Neuron (in vitro differentiated cells): ENCODE data around the gene CD33.
"Not testable (repeated sequence)": the region's sequence is repeated elsewhere in the genome, so short reads cannot be mapped to it uniquely, and the experiment has no call there.

Source experiments
- H2AFZ ChIP-seq: one replicate; pipeline ENCODE4 v1.6.1; 2013; ENCODE audit warnings: low read depth, mild to moderate bottlenecking, inconsistent platforms, low read length, moderate library complexity
- H3K27me3 ChIP-seq: one replicate; pipeline ENCODE4 v1.6.1; 2013; ENCODE audit warnings: low read length; ENCODE audit not compliant: insufficient read depth
- H3K36me3 ChIP-seq: one replicate; pipeline ENCODE4 v1.6.1; 2013; ENCODE audit warnings: low read length; ENCODE audit not compliant: insufficient read depth
- H3K4me1 ChIP-seq: one replicate; pipeline ENCODE4 v1.6.1; 2013; ENCODE audit warnings: low read length; ENCODE audit not compliant: insufficient read depth
- H3K4me3 ChIP-seq: 2 replicates; pipeline ENCODE4 v1.5.1; 2013; ENCODE audit warnings: mild to moderate bottlenecking, low read length, moderate library complexity
- H3K9me3 ChIP-seq: one replicate; pipeline ENCODE4 v1.6.1; 2013; ENCODE audit warnings: low read length

CD33 gene

DNA sequence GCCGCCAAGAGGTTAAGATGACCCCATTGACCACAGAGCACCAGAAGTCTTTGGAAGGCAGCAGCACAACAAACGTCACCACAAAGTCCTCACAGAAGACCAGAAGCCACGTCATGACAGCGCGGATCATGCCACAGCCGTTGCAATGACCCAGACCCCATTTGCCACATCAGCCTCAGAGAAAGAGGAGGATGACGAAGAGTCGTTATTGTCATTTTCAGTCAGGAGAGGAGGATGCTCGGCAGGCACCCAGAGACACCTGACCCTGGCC, 29.6 kb upstream of the CD33 start:
- Histone ChIP-seq H3K4me1 (no peaks in the 10 kb centered on the region), H3K36me3 (no peaks in the 10 kb centered on the region), H3K4me3 (no peak overlapping the region), H2AFZ (no peak overlapping the region), H3K9me3 (no peaks in the 10 kb centered on the region), H3K27me3 (peaks cover 5% of the 10 kb centered on the region)

DNA sequence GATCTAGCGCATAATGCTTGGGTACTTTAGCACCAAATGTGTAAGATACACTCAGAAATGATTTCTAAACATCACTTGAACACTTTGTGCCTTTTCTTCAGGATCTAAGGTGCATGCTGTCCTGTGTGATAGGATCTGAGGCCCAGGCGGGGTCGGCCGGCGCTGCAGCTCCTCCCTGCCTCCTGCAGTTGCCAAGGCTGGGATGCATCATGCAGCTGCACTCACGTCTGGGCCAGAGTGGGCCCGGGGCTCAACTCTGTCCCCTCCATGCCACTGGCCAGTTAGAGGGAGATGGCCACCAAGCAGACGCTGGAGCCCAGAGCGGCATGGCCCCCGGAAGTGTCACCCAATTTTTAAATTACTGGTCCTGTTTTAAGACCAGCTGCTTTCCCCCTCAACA, 29.3 kb upstream of the CD33 start:
- H3K4me1 ChIP-seq, result no peaks in the 10 kb centered on the region
- no peaks in the 10 kb centered on the region for H3K9me3 ChIP-seq
- no peak overlapping the region for H2AFZ ChIP-seq
- no peaks in the 10 kb centered on the region for H3K36me3 ChIP-seq
- H3K27me3 ChIP-seq, result peaks cover 7% of the 10 kb centered on the region
- no peak overlapping the region for H3K4me3 ChIP-seq

DNA sequence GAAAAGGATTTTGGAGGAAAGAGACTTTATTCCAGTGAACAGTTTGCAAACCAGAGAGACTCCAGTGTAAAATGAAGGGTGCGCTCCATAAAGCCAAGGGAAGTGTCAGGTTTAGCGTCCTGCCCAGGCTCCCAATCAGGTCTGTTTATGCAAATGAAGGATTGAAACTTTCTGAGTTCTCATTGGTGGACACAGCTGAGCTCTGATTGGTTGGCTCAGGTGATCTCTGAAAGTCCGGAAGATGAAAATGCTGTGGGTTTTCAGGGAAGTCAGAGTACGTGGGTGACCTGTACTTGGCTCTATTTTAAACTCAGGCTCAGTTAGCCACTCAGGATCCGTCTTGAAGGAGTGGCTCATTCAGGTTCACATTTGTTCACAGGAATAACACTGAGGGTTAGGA, 28.7 kb upstream of the CD33 start:
- Histone ChIP-seq H3K27me3 (peaks cover 5% of the 10 kb centered on the region), H3K9me3 (no peaks in the 10 kb centered on the region), H3K36me3 (no peaks in the 10 kb centered on the region), H3K4me1 (no peaks in the 10 kb centered on the region), H3K4me3 (no peak overlapping the region), H2AFZ (no peak overlapping the region)

DNA sequence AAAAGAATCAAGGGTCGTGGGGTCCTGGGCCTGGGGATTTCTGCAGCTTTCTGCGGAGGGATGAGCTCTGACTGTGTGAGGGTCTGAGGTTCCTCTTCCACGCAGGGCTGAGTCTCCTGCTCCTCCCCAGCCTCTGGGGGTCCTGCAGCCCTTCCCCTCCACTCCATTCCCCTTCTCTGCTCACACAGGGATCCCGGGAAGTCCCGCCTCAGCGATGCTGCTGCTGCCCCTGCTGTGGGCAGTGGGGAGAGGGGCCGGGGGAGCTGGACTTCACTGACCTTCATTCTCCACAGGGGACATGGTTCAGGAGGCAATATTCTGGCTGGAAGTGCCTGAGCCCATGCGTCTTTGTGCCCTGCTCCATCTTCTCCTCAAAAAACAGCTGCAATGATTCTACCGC, 26.2 kb upstream of the CD33 start:
- H3K36me3 ChIP-seq, result no peaks in the 10 kb centered on the region
- no peaks in the 10 kb centered on the region for H3K9me3 ChIP-seq
- H3K4me1 ChIP-seq, result no peaks in the 10 kb centered on the region
- peaks cover 5% of the 10 kb centered on the region for H3K27me3 ChIP-seq
- H2AFZ ChIP-seq, result no peak overlapping the region
- H3K4me3 ChIP-seq, result no peak overlapping the region

DNA sequence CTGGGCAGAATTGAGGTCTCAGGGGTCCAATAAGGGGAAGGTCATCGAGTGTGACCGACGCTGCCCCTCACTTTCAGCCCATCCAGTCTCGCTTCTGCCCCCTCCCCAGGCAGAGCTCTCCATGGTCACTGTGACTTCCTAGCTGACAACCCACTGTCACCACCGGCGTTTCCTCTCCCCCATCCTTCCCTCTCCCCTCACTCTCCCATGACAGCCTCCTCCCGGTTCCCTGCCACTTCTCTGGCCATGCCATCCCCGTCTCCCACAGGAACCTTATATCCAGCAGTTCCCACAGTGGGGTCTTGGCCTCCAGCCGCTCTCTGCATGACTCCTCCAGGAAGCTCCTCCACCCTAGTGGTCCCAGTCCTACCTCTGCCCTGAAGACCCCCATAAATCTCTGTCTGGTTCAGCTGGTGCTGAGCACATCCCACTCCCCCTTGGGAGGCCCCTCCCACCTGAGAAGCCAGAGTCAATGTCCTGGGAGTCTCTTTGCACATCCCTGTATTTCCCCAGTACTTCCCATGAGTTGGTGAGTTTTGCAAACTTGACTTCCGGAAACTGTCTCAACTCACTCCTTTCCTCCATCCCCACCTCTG, 24.7 kb upstream of the CD33 start:
- Histone ChIP-seq H2AFZ (no peak overlapping the region), H3K9me3 (no peaks in the 10 kb centered on the region), H3K27me3 (peaks cover 7% of the 10 kb centered on the region), H3K4me1 (no peaks in the 10 kb centered on the region), H3K36me3 (no peaks in the 10 kb centered on the region), H3K4me3 (no peak overlapping the region)

DNA sequence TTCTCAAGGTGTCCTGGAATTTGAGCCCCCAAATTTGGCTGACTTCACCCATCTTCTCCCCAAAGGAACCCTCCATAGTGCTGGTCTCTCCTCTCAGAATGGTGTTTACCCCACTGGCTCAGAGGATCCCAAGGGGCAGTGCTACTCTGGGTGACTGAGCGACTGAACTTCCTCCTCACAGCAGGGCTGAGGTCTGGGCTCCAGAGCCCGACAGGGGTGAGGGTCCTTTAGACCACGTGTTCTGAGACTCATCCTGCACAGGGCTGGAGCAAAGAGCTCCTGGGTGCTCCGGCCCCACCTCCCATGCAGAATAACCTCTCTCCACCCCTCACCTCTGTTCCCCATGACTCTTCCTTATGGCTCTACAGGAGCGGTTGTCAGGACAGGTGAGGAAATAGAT, 23.2 kb upstream of the CD33 start:
- Histone ChIP-seq H3K4me1 (no peaks in the 10 kb centered on the region), H3K36me3 (no peaks in the 10 kb centered on the region), H3K27me3 (peaks cover 10% of the 10 kb centered on the region), H3K9me3 (no peaks in the 10 kb centered on the region), H2AFZ (no peak overlapping the region), H3K4me3 (no peak overlapping the region)

DNA sequence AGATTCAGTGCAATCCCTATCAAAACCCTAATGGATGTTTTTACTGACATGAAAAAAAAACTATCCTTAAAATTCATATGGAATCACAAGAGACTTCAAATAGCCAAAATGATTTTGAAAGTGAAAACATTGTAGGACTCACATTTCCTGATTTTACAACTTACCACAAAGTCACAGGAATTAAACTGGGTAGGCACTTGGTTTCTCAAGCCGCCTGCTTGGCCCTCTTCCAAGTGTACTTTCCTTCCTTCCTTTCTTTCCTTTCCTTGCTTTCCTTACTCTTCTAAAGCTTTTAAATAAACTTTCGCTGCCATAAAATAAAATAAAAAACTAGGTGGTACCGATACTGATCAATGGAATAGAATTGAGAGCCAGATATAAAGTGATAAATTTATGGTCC, 21.0 kb upstream of the CD33 start:
- Histone ChIP-seq H3K36me3 (no peaks in the 10 kb centered on the region), H3K4me1 (no peaks in the 10 kb centered on the region), H3K4me3 (no peak overlapping the region), H3K9me3 (no peaks in the 10 kb centered on the region), H2AFZ (no peak overlapping the region), H3K27me3 (peaks cover 10% of the 10 kb centered on the region)

- Histone ChIP-seq H3K4me1 (no peaks in the 10 kb centered on the region), H3K27me3 (peaks cover 11% of the 10 kb centered on the region), H3K9me3 (no peaks in the 10 kb centered on the region), H3K36me3 (no peaks in the 10 kb centered on the region), H2AFZ (no peak overlapping the region), H3K4me3 (no peak overlapping the region)
These were observed 20.6 kb upstream of the CD33 start for GRCh38 chr19:51204321-51204720.

- no peak overlapping the region for H2AFZ ChIP-seq
- H3K4me1 ChIP-seq, result no peaks in the 10 kb centered on the region
- H3K36me3 ChIP-seq, result no peaks in the 10 kb centered on the region
- no peak overlapping the region for H3K4me3 ChIP-seq
- H3K9me3 ChIP-seq, result no peaks in the 10 kb centered on the region
- peaks cover 11% of the 10 kb centered on the region for H3K27me3 ChIP-seq
These were observed 17.1 kb upstream of the CD33 start for GRCh38 chr19:51207747-51208146.

- Histone ChIP-seq H3K4me3 (no peak overlapping the region), H3K27me3 (peaks cover 9% of the 10 kb centered on the region), H3K9me3 (no peaks in the 10 kb centered on the region), H2AFZ (no peak overlapping the region), H3K4me1 (no peaks in the 10 kb centered on the region), H3K36me3 (no peaks in the 10 kb centered on the region)
These were observed 14.6 kb upstream of the CD33 start for GRCh38 chr19:51210191-51210784.

DNA sequence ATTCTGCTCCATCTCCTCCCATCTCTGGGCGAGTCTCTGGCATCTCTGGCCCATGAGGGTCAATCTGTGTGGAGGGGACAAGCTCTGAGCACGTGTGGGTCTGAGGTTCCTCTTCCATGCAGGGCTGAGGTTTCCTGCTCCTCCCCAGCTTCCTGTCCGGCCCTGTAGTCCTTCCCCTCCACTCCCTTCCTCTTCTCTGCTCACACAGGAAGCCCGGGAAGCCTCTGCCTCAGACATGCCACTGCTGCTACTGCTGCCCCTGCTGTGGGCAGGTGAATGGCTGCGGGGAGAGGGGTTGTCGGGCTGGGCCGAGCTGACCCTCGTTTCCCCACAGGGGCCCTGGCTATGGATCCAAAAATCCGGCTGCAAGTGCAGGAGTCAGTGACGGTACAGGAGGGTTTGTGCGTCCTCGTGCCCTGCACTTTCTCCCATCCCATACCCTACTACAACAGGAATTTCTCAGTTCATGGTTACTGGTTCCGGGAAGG, 14.0 kb upstream of the CD33 start:
- not testable (repeated sequence) for H3K4me3 ChIP-seq, H3K36me3 ChIP-seq, H3K27me3 ChIP-seq, H3K9me3 ChIP-seq, H2AFZ ChIP-seq, H3K4me1 ChIP-seq

DNA sequence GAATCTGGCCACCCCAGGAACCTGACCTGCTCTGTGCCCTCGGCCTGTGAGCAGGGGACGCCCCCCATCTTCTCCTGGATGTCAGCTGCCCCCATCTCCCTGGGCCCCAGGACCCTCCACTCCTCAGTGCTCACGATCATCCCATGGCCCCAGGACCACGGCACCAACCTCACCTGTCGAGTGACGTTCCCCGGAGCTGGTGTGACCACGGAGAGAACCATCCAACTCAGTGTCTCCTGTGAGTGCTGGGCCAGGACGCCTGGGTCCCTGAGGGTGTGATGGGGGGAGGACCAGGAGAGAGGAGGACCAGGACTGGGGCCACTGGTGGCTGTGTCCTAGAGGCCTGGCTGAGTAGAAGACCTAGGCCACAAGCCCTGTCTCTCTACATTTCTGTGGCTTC, 13.0 kb upstream of the CD33 start:
- Histone ChIP-seq H3K27me3 (peaks cover 6% of the 10 kb centered on the region), H3K9me3 (no peaks in the 10 kb centered on the region), H3K4me1 (no peaks in the 10 kb centered on the region), H3K4me3 (no peak overlapping the region), H3K36me3 (no peaks in the 10 kb centered on the region), H2AFZ (no peak overlapping the region)

DNA sequence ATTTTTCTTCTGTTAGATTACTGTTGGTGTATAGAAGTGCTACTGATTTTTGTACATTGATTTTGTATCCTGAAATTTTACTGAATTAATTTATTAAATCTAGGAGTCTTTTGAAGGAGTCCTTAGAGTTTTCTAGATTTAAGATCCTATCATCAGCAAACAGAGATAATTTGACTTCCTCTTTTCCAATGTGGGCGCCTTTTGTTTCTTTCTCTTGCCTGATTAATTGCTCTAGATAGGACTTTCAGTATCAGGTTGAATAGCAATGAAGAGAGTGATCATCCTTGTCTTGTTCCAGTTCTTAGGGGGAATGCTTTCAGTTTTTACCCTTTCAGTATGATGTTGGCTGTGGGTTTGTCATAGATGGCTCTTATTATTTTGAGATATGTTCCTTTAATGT, 5.6 kb upstream of the CD33 start:
- H3K27me3 ChIP-seq, result peaks cover 5% of the 10 kb centered on the region
- no peaks in the 10 kb centered on the region for H3K9me3 ChIP-seq
- no peaks in the 10 kb centered on the region for H3K4me1 ChIP-seq
- no peak overlapping the region for H3K4me3 ChIP-seq
- no peaks in the 10 kb centered on the region for H3K36me3 ChIP-seq
- no peak overlapping the region for H2AFZ ChIP-seq

DNA sequence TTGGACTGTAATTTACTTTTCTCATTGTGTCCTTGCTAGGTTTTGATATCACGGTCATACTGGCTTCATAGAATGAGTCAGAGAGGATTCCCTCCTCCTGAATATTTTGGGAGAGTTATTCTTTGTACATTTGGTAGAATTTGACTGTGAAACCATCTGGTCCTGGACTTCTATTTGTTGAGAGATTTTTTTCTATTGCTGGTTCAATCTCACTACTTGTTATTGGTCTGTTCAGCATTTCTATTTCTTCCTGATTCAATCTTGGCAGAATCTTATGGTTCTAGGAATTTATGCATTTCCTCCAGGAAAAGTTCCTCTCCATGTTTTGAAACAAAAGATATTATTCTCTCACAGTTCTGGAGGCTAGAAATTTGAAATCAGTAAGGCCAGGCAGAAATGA, 4.9 kb upstream of the CD33 start:
- H3K27me3 ChIP-seq, result peaks cover 10% of the 10 kb centered on the region
- H2AFZ ChIP-seq, result no peak overlapping the region
- H3K36me3 ChIP-seq, result no peaks in the 10 kb centered on the region
- no peaks in the 10 kb centered on the region for H3K4me1 ChIP-seq
- no peak overlapping the region for H3K4me3 ChIP-seq
- no peaks in the 10 kb centered on the region for H3K9me3 ChIP-seq
